CD1c-positive myeloid dendritic cell (primary cell): ENCODE results near the gene LOXL1.

Source experiments
- DNase-seq: peaks from one replicate; pipeline ENCODE4 v3.0.0-alpha.2; 2016; ENCODE audit errors: extremely low spot score

Gene LOXL1

GRCh38 chr15:73922186-73923151 is 3.8 kb upstream of the LOXL1 start:
- no peak for DNase-seq

GRCh38 chr15:73923156-73923487 is 3.1 kb upstream of the LOXL1 start:
- no peak for DNase-seq

GRCh38 chr15:73923488-73924164 is 2.6 kb upstream of the LOXL1 start:
- no peak for DNase-seq

GRCh38 chr15:73924171-73924921 is 1.9 kb upstream of the LOXL1 start:
- DNase-seq = no peak

GRCh38 chr15:73925848-73926218 is 429 bp upstream of the LOXL1 start:
- DNase-seq = no peak

GRCh38 chr15:73927003-73927475 is 777 bp downstream of the LOXL1 start:
- peak; percentile 35 for DNase-seq

- DNase-seq = peak; percentile 48
These were observed 1.4 kb downstream of the LOXL1 start for GRCh38 chr15:73927476-73928240.

GRCh38 chr15:73928241-73928579 is 1.9 kb downstream of the LOXL1 start:
- no peak for DNase-seq

- DNase-seq = no peak
These were observed 2.8 kb downstream of the LOXL1 start for GRCh38 chr15:73928971-73929627.

- DNase-seq = no peak
These were observed 4.1 kb downstream of the LOXL1 start for GRCh38 chr15:73930371-73930770.

- DNase-seq = no peak
These were observed 4.6 kb downstream of the LOXL1 start for GRCh38 chr15:73930790-73931281.

- no peak for DNase-seq
These were observed 5.2 kb downstream of the LOXL1 start for GRCh38 chr15:73931441-73931840.

- DNase-seq = no peak
These were observed 6.3 kb downstream of the LOXL1 start for GRCh38 chr15:73932381-73933191.

GRCh38 chr15:73934281-73934680 is 8.0 kb downstream of the LOXL1 start:
- DNase-seq = no peak

- no peak for DNase-seq
These were observed 9.3 kb downstream of the LOXL1 start for GRCh38 chr15:73935547-73935946.

GRCh38 chr15:73936181-73936580 is 9.9 kb downstream of the LOXL1 start:
- no peak for DNase-seq

- no peak for DNase-seq
These were observed 10.5 kb downstream of the LOXL1 start for GRCh38 chr15:73936588-73937290.

GRCh38 chr15:73937296-73937695 is 11.0 kb downstream of the LOXL1 start:
- no peak for DNase-seq

- no peak for DNase-seq
These were observed 11.5 kb downstream of the LOXL1 start for GRCh38 chr15:73937726-73938125.
